ENCODE measurements around the gene NHSL2. TPM values are rescaled to one million over a fixed set of nuclear protein-coding genes. Genes with fewer than 3 reads are reported as not detected.

NHSL2 gene
- total RNA-seq, 1 experiment from 2014 or later = 0.36 TPM

DNA sequence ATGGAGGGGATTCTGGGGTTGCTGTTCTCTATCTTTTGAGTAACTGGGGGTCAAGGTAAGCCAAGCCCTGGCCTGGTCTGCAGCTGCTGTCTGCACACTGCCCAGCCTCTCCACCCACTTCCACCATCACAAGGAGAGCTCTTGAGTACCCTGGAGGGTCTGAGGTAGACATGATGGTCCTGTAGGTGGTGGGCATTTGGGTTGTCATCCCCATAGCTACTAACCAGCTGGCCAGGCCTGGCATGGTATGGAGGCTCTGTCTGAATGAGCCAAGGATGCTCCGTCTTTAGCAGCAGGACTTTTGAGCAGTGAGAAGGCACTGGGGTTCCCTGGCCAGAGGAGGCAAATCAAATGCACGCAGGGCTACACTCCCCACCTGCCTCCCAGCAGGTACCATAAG, 82.7 kb downstream of the NHSL2 start:
- in situ Hi-C loops (cut with HindIII; ENCODE audit: low pct_unique_long_range_greater_than_20kb, low sequenced_read_pairs) = no loop called here

DNA sequence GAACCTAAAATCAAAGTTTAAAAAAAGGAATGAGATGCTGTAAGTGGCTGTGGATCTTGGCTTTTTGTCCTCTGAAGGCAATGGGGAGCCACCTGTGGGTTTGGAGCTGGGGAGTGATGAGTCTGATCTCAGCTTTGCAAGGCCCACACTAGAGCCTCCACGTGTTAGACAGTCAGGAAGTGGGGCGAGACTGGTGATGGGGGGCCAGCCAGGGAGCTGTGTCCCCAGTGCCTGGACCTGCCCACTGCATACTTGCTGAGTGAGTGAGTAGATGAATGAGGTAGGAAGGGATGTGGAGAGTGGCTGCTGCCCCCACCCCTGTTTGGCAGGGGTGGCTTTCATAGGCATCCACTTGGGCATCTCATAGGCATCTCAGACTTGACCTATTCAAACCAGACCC, 84.0 kb downstream of the NHSL2 start:
- DNase-seq (ENCODE audit: low read depth, low spot score) (no peak), ATAC-seq (no peak)
- ChIA-PET CTCF (no interaction called here), POLR2A (no interaction called here)
- TF ChIP-seq, protein P1, sequence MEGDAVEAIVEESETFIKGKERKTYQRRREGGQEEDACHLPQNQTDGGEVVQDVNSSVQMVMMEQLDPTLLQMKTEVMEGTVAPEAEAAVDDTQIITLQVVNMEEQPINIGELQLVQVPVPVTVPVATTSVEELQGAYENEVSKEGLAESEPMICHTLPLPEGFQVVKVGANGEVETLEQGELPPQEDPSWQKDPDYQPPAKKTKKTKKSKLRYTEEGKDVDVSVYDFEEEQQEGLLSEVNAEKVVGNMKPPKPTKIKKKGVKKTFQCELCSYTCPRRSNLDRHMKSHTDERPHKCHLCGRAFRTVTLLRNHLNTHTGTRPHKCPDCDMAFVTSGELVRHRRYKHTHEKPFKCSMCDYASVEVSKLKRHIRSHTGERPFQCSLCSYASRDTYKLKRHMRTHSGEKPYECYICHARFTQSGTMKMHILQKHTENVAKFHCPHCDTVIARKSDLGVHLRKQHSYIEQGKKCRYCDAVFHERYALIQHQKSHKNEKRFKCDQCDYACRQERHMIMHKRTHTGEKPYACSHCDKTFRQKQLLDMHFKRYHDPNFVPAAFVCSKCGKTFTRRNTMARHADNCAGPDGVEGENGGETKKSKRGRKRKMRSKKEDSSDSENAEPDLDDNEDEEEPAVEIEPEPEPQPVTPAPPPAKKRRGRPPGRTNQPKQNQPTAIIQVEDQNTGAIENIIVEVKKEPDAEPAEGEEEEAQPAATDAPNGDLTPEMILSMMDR (IDR thresholded peaks at IDR 0.05) = no peak
- TF ChIP-seq SIN3A (IDR thresholded peaks at IDR 0.05; ENCODE audit: borderline replicate concordance, insufficient read depth, low read depth, low read length) = no peak
- TF ChIP-seq, protein P2, sequence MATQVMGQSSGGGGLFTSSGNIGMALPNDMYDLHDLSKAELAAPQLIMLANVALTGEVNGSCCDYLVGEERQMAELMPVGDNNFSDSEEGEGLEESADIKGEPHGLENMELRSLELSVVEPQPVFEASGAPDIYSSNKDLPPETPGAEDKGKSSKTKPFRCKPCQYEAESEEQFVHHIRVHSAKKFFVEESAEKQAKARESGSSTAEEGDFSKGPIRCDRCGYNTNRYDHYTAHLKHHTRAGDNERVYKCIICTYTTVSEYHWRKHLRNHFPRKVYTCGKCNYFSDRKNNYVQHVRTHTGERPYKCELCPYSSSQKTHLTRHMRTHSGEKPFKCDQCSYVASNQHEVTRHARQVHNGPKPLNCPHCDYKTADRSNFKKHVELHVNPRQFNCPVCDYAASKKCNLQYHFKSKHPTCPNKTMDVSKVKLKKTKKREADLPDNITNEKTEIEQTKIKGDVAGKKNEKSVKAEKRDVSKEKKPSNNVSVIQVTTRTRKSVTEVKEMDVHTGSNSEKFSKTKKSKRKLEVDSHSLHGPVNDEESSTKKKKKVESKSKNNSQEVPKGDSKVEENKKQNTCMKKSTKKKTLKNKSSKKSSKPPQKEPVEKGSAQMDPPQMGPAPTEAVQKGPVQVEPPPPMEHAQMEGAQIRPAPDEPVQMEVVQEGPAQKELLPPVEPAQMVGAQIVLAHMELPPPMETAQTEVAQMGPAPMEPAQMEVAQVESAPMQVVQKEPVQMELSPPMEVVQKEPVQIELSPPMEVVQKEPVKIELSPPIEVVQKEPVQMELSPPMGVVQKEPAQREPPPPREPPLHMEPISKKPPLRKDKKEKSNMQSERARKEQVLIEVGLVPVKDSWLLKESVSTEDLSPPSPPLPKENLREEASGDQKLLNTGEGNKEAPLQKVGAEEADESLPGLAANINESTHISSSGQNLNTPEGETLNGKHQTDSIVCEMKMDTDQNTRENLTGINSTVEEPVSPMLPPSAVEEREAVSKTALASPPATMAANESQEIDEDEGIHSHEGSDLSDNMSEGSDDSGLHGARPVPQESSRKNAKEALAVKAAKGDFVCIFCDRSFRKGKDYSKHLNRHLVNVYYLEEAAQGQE (IDR thresholded peaks at IDR 0.05; ENCODE audit: insufficient read depth in 1 of 2, low read depth in 2 of 2, low read length in 1 of 2) = no peak
- TF ChIP-seq POLR2AphosphoS5 (IDR thresholded peaks at IDR 0.05; ENCODE audit: low read depth, low read length) = no peak
- no peak for TF ChIP-seq TCF7L2 (IDR thresholded peaks at IDR 0.05; ENCODE audit: low read depth, low read length)
- in situ Hi-C loops (cut with HindIII; ENCODE audit: low pct_unique_long_range_greater_than_20kb, low sequenced_read_pairs) = no loop called here
- H3K9me3 ChIP-seq (ENCODE audit: control insufficient read depth, insufficient read depth, low read depth, low read length) = no peaks in the 10 kb centered on the region
- no peak overlapping the region for H3K27ac ChIP-seq (ENCODE audit: low read length)
- H3K36me3 ChIP-seq (ENCODE audit: control insufficient read depth, insufficient read depth, low read length) = no peaks in the 10 kb centered on the region
- no peak overlapping the region for H3K4me3 ChIP-seq (ENCODE audit: low read depth in 2 of 2, low read length in 2 of 2)
- no peaks in the 10 kb centered on the region for H3K27me3 ChIP-seq (ENCODE audit: control insufficient read depth, insufficient read depth, low read length)
- BruUV-seq (replicated peaks) = no TSS peak
- no peaks in the 10 kb centered on the region for H3K4me1 ChIP-seq (ENCODE audit: control insufficient read depth, insufficient read depth, low read length)
- intact Hi-C loops (cut with micrococcal nuclease; ENCODE audit: unreplicated experiment) = no loop called here

More for the DNA sequence above, 82.7 kb downstream of the NHSL2 start:
- no peaks in the 10 kb centered on the region for H3K27me3 ChIP-seq (ENCODE audit: control insufficient read depth, insufficient read depth, low read length)
- no peaks in the 10 kb centered on the region for H3K4me1 ChIP-seq (ENCODE audit: control insufficient read depth, insufficient read depth, low read length)
- TF ChIP-seq TCF7L2 (IDR thresholded peaks at IDR 0.05; ENCODE audit: low read depth, low read length) (no peak), SIN3A (IDR thresholded peaks at IDR 0.05; ENCODE audit: borderline replicate concordance, insufficient read depth, low read depth, low read length) (no peak), POLR2AphosphoS5 (IDR thresholded peaks at IDR 0.05; ENCODE audit: low read depth, low read length) (no peak)
- TF ChIP-seq, protein P2 (IDR thresholded peaks at IDR 0.05; ENCODE audit: insufficient read depth in 1 of 2, low read depth in 2 of 2, low read length in 1 of 2) = no peak
- TF ChIP-seq, protein P1 (IDR thresholded peaks at IDR 0.05) = no peak
- BruUV-seq (replicated peaks) = no TSS peak
- H3K27ac ChIP-seq (ENCODE audit: low read length) = no peak overlapping the region
- ATAC-seq (no peak), DNase-seq (ENCODE audit: low read depth, low spot score) (no peak)
- intact Hi-C loops (cut with micrococcal nuclease; ENCODE audit: unreplicated experiment) = no loop called here
- ChIA-PET CTCF (interaction anchor here (0.5 kb wide), 1 partner anchor 13 kb away, joined by 3 read pairs; no protein-coding TSS in a partner anchor), POLR2A (no interaction called here)
- no peaks in the 10 kb centered on the region for H3K36me3 ChIP-seq (ENCODE audit: control insufficient read depth, insufficient read depth, low read length)
- no peak overlapping the region for H3K4me3 ChIP-seq (ENCODE audit: low read depth in 2 of 2, low read length in 2 of 2)
- H3K9me3 ChIP-seq (ENCODE audit: control insufficient read depth, insufficient read depth, low read depth, low read length) = no peaks in the 10 kb centered on the region

Measured in Panc1 (cell line).